ENCODE data around the gene PCDH9.

Gene PCDH9

GRCh38 chr13:66557357-66557756 is 672.8 kb downstream of the PCDH9 start:
- in situ Hi-C loops (cut with MboI; ENCODE audit: low sequenced_read_pairs), result no loop called here

DNA sequence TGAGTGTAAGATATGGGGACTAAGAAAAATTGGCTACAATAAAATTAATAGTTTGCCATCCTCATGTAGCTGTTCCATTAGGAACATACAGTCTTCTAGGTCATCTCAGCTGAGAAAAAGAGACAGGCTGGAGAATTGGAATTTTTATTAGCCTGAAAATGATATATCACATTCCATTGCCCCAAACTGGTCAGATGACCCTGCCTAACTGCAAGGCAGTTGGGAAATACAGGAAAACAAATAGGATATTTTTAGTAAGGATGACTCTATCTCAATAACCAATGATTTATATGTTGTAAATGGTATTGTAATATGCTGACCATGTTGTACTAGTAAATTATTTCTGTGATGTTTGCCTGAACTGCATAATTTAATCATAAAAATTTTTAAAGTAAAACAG is 673.8 kb downstream of the PCDH9 start:
- in situ Hi-C loops (cut with MboI; ENCODE audit: low sequenced_read_pairs), result no loop called here

- in situ Hi-C loops (cut with MboI; ENCODE audit: low sequenced_read_pairs), result no loop called here
These were observed 676.7 kb downstream of the PCDH9 start for GRCh38 chr13:66553391-66553790.

GRCh38 chr13:66551128-66551527 is 679.0 kb downstream of the PCDH9 start:
- in situ Hi-C loops (cut with MboI; ENCODE audit: low sequenced_read_pairs), result no loop called here

DNA sequence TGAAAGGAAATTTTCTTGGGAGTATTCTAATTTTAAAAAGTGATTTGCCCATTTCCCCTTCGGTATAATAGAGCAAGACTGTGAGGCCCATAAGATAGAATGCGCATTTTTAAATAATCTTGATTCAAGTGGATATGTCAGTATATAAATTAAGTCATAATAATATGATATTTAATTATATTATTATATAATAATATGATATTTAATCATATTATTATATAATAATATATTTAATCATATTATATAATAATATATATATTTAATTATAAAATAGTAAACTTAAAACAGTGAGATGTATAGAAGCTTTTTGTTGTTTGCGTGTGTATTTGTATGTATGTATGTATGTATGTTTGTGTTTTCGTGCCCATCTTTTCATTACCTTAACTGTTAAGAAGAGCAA is 682.5 kb downstream of the PCDH9 start:
- in situ Hi-C loops (cut with MboI; ENCODE audit: low sequenced_read_pairs), result no loop called here

- in situ Hi-C loops (cut with MboI; ENCODE audit: low sequenced_read_pairs), result no loop called here
These were observed 683.4 kb downstream of the PCDH9 start for GRCh38 chr13:66546534-66547379.

GRCh38 chr13:66543780-66544179 is 686.4 kb downstream of the PCDH9 start:
- in situ Hi-C loops (cut with MboI; ENCODE audit: low sequenced_read_pairs), result no loop called here

DNA sequence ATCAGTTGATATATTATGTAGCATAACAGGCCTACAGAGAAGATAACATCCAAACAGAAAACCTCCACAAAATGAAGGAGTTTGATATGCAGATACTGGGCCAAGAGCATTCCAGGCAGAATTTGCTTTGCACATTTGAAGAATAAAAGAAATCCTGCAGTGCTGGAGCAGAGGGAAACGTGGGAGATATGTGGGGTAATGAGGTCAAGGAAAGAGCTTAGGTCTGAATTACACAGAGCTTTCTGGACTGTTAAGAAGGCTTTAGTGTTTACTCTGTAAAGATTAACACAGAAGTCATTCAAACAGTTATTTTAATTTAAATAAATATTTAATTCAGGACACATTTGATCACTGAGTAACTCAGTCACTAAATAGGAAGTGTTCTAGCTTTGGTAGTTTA is 692.7 kb downstream of the PCDH9 start:
- in situ Hi-C loops (cut with MboI; ENCODE audit: low sequenced_read_pairs), result no loop called here

- in situ Hi-C loops (cut with MboI; ENCODE audit: low sequenced_read_pairs), result no loop called here
These were observed 693.4 kb downstream of the PCDH9 start for GRCh38 chr13:66536746-66537145.

- in situ Hi-C loops (cut with MboI; ENCODE audit: low sequenced_read_pairs), result no loop called here
These were observed 695.6 kb downstream of the PCDH9 start for GRCh38 chr13:66534561-66534960.

GRCh38 chr13:66532845-66533244 is 697.3 kb downstream of the PCDH9 start:
- in situ Hi-C loops (cut with MboI; ENCODE audit: low sequenced_read_pairs), result no loop called here

DNA sequence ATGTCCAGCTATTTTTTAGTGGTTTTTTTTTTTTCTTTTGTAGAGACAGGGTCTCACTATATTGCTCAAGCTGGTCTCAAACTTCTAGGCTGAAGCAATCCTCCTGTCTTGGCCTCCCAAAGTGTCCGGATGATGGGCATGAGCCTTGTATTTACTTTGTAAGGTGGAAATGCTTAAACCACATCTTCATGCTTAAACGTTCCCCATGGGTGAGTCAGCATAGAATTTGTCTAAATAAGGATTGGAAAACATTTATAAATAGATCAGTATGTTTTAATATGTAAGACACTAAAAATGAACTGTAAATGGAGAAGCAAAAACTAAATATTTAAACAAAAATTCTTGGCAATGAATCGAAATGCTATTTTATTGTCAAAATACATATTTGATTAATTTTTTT is 698.0 kb downstream of the PCDH9 start:
- in situ Hi-C loops (cut with MboI; ENCODE audit: low sequenced_read_pairs), result no loop called here

- in situ Hi-C loops (cut with MboI; ENCODE audit: low sequenced_read_pairs), result no loop called here
These were observed 699.5 kb downstream of the PCDH9 start for GRCh38 chr13:66530686-66531085.

DNA sequence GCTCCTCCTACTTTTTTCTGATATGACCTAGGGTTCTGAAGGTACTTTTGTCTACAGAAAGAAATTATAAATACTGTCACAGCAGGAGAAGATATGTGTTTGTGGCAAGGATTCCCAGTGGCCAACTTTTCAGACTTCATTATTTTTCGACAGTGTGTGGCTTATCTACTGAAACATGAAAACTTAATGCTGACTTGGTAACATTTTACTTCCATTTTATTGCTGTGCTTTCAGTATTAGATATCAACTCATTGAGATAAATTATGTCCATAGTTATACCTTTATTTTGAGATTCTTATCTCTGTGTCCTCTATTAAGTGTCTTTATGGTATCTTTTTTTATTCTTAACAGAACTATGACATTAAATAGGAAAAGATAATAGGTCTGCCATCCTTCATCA is 700.0 kb downstream of the PCDH9 start:
- in situ Hi-C loops (cut with MboI; ENCODE audit: low sequenced_read_pairs), result no loop called here

DNA sequence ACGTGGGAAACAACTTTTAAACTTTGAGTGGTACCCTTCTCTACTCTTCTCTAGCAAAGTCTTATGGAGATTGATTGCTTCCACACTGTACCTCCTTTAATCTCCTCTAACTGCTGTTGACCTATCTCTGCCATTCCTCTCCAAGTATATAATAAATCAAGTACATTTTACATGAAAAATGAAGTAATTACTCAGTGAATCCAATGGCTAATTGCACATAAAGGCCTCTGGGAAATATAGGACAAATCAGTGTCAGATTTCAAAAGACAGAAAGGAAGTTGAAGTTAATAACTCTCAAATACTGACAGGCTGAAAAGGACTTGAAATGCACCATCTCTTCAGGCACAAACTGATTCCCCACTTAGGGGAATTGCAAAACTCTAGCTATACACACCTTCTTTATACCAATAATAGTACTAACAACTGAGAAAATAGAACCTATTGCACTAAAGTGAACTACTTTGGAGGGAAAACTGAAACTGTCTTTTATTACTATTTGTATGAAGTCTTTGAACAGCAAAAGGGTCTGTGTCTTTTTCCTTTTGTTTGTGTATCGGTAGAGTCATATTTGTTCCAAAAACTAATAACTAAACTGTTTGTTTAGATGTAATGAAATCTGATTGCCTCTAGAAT is 701.1 kb downstream of the PCDH9 start:
- in situ Hi-C loops (cut with MboI; ENCODE audit: low sequenced_read_pairs), result no loop called here

GRCh38 chr13:66528180-66528579 is 702.0 kb downstream of the PCDH9 start:
- in situ Hi-C loops (cut with MboI; ENCODE audit: low sequenced_read_pairs), result no loop called here

GRCh38 chr13:66520511-66521355 is 709.4 kb downstream of the PCDH9 start:
- in situ Hi-C loops (cut with MboI; ENCODE audit: low sequenced_read_pairs), result no loop called here

GRCh38 chr13:66519259-66519658 is 710.9 kb downstream of the PCDH9 start:
- in situ Hi-C loops (cut with MboI; ENCODE audit: low sequenced_read_pairs), result no loop called here

DNA sequence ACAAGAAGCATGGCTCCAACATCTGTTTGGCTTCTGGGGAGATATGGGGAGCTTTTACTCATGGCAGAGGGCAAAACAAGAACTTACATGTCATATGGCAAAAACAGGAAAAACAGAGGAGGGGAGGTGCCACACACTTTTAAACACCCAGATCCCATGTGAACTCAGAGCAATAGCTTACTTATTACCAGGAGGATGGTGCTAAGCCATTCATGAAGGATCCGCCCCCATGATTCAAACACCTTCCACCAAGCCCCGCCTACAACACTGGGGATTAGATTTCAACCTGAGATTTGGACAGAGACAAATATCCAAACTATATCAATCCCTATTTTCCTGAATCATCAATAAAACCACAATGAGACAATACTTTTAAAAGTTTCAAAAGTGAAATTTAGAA is 712.1 kb downstream of the PCDH9 start:
- in situ Hi-C loops (cut with MboI; ENCODE audit: low sequenced_read_pairs), result no loop called here

GRCh38 chr13:66513728-66514127 is 716.4 kb downstream of the PCDH9 start:
- in situ Hi-C loops (cut with MboI; ENCODE audit: low sequenced_read_pairs), result no loop called here

GRCh38 chr13:66509175-66509574 is 721.0 kb downstream of the PCDH9 start:
- in situ Hi-C loops (cut with MboI; ENCODE audit: low sequenced_read_pairs), result no loop called here
